GM23338 (cell line): Measurements from ENCODE around the gene NIT2.

ENCODE experiments used
- EZH2 ChIP-seq: fragments of 200-600 bp; sonication (generic); IDR thresholded peaks from one replicate; pipeline ENCODE4 v1.8.0; 2017; ENCODE audit warnings: antibody characterized with exemption, mild to moderate bottlenecking, low read depth; ENCODE audit not compliant: unreplicated experiment
- TF ChIP-seq, protein P1 (sequence below), 2 experiments: fragments of 200-600 bp in 1 of 2; sonication (generic) in 1 of 2; conservative IDR thresholded peaks; 2 replicates each; pipeline versions ENCODE4 v1.5.1 to v1.6.1; 2016 to 2017; ENCODE audit warnings: antibody characterized with exemption in 2 of 2, low read depth in 2 of 2, mild to moderate bottlenecking in 2 of 2, moderate library complexity in 1 of 2

GRCh38 chr3:100386437-100387074, 52.0 kb downstream of the NIT2 start:
- TF ChIP-seq, protein P1, sequence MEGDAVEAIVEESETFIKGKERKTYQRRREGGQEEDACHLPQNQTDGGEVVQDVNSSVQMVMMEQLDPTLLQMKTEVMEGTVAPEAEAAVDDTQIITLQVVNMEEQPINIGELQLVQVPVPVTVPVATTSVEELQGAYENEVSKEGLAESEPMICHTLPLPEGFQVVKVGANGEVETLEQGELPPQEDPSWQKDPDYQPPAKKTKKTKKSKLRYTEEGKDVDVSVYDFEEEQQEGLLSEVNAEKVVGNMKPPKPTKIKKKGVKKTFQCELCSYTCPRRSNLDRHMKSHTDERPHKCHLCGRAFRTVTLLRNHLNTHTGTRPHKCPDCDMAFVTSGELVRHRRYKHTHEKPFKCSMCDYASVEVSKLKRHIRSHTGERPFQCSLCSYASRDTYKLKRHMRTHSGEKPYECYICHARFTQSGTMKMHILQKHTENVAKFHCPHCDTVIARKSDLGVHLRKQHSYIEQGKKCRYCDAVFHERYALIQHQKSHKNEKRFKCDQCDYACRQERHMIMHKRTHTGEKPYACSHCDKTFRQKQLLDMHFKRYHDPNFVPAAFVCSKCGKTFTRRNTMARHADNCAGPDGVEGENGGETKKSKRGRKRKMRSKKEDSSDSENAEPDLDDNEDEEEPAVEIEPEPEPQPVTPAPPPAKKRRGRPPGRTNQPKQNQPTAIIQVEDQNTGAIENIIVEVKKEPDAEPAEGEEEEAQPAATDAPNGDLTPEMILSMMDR (conservative IDR thresholded peaks at IDR 0.05; ENCODE audit: low read depth in 2 of 2), result no peak
- TF ChIP-seq EZH2, result no peak
